ENCODE data around the gene SOAT1. TPM values are rescaled to one million over a fixed set of nuclear protein-coding genes. Genes with fewer than 3 reads are reported as not detected.

SOAT1 gene
- total and polyA plus RNA-seq, 10 of the 15 experiments (the other 5 are each of a cell fraction or from before 2014, with no cell fraction given), result 8.6 to 68.5 (median 22.3) TPM

DNA sequence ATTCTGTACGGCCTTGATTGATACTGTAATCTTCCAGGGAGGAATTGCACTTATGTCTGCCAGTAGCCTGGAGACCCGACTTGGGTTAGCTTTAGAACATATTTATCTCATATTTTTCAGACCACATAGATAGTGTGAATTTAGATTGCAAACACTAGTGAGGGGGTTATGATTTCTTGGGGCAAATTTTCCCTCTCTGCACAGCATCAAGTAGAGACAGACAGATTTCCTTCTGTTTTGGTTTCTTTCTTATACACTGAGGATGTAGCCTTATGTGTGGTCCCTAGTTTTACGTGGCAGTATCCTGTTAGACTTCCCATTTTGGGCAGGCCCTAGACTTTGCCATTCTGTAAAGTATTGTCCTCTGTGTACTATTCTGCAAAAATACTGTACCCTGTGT is 29.0 kb downstream of the SOAT1 start:
- no peaks in the 10 kb centered on the region for H4K20me1 ChIP-seq (ENCODE audit: control insufficient read depth, insufficient read depth)
- POLR2A ChIA-PET, result no interaction called here
- SMC1A ChIA-PET (ENCODE audit: uncharacterized antibody, unreplicated experiment), result no interaction called here
- ATAC-seq (no peak), DNase-seq (ENCODE audit: low read depth, low spot score) (no peak), FAIRE-seq (no peak)
- H3K27ac ChIP-seq (ENCODE audit: control insufficient read depth, insufficient read depth), result no peak overlapping the region
- H3K4me3 ChIP-seq, result no peak overlapping the region
- no peak overlapping the region for H3K9ac ChIP-seq (ENCODE audit: control insufficient read depth, insufficient read depth, low read length)
- in situ Hi-C loops (cut with MboI) (no loop called here), intact Hi-C loops (cut with micrococcal nuclease; ENCODE audit: unreplicated experiment) (no loop called here)
- no peaks in the 10 kb centered on the region; the same call in 2 of the 3 replicates for H3K9me3 ChIP-seq (replicated peaks; ENCODE audit: control insufficient read depth, insufficient read depth, low read length)
- no peak overlapping the region for H3K4me2 ChIP-seq (ENCODE audit: control insufficient read depth, insufficient read depth)
- no peaks in the 10 kb centered on the region for H3K27me3 ChIP-seq (replicated peaks in 1 of 2; ENCODE audit: control insufficient read depth in 2 of 2, insufficient read depth in 2 of 2, low read length in 1 of 2)
- no peak overlapping the region for H2AFZ ChIP-seq (ENCODE audit: control insufficient read depth, low read depth, low read length)
- CTCF ChIA-PET, result no interaction called here
- 71% methylated on average over 3 of the region's 3 CpGs for WGBS (ENCODE audit: insufficient coverage, insufficient replicate concordance, low lambda C conversion rate, missing lambda C conversion rate)
- peaks cover 0 to 5% of the 10 kb centered on the region in 2 experiments; a peak in 2 of 4 replicates for H3K36me3 ChIP-seq (ENCODE audit: control insufficient read depth in 2 of 2, insufficient read depth in 2 of 2, low read length in 1 of 2)
- no peaks in the 10 kb centered on the region; the same call in 1 of the 2 replicates for H3K4me1 ChIP-seq (ENCODE audit: control insufficient read depth, insufficient read depth, low read length)
- RAD21 ChIA-PET (ENCODE audit: unreplicated experiment), result interaction anchor here (1.0 kb wide), 1 partner anchor 21 kb away, joined by 6 read pairs; no protein-coding TSS in a partner anchor
- peaks cover 2% of the 10 kb centered on the region for H3K79me2 ChIP-seq (ENCODE audit: control insufficient read depth, insufficient read depth, low read length)
- BruUV-seq (replicated peaks), result no TSS peak
- TF ChIP-seq CHD4 (IDR thresholded peaks at IDR 0.05), result no peak
- no peak for TF ChIP-seq KAT2A (conservative IDR thresholded peaks at IDR 0.05; ENCODE audit: control insufficient read depth, low read depth, low read length)
- no peak for TF ChIP-seq IKZF2 (IDR thresholded peaks at IDR 0.05)
- TF ChIP-seq NR2C2 (IDR thresholded peaks at IDR 0.05; ENCODE audit: borderline replicate concordance, control insufficient read depth, insufficient read length, low read depth), result no peak
- TF ChIP-seq, protein P1, sequence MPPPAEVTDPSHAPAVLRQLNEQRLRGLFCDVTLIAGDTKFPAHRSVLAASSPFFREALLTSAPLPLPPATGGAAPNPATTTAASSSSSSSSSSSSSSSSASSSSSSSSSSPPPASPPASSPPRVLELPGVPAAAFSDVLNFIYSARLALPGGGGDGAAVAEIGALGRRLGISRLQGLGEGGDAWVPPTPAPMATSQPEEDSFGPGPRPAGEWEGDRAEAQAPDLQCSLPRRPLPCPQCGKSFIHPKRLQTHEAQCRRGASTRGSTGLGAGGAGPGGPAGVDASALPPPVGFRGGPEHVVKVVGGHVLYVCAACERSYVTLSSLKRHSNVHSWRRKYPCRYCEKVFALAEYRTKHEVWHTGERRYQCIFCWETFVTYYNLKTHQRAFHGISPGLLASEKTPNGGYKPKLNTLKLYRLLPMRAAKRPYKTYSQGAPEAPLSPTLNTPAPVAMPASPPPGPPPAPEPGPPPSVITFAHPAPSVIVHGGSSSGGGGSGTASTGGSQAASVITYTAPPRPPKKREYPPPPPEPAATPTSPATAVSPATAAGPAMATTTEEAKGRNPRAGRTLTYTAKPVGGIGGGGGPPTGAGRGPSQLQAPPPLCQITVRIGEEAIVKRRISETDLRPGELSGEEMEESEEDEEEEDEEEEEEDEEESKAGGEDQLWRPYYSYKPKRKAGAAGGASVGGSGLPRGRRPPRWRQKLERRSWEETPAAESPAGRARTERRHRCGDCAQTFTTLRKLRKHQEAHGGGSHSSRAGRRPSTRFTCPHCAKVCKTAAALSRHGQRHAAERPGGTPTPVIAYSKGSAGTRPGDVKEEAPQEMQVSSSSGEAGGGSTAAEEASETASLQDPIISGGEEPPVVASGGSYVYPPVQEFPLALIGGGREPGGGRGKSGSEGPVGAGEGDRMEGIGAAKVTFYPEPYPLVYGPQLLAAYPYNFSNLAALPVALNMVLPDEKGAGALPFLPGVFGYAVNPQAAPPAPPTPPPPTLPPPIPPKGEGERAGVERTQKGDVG (CRISPR knock-in tag; IDR thresholded peaks at IDR 0.05), result no peak
- TF ChIP-seq, protein P2, sequence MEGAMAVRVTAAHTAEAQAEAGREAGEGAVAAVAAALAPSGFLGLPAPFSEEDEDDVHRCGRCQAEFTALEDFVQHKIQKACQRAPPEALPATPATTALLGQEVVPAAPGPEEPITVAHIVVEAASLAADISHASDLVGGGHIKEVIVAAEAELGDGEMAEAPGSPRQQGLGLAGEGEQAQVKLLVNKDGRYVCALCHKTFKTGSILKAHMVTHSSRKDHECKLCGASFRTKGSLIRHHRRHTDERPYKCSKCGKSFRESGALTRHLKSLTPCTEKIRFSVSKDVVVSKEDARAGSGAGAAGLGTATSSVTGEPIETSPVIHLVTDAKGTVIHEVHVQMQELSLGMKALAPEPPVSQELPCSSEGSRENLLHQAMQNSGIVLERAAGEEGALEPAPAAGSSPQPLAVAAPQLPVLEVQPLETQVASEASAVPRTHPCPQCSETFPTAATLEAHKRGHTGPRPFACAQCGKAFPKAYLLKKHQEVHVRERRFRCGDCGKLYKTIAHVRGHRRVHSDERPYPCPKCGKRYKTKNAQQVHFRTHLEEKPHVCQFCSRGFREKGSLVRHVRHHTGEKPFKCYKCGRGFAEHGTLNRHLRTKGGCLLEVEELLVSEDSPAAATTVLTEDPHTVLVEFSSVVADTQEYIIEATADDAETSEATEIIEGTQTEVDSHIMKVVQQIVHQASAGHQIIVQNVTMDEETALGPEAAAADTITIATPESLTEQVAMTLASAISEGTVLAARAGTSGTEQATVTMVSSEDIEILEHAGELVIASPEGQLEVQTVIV (IDR thresholded peaks at IDR 0.05; ENCODE audit: borderline replicate concordance, partially characterized antibody), result no peak
- no peak for TF ChIP-seq MTA3 (IDR thresholded peaks at IDR 0.05; ENCODE audit: borderline replicate concordance, low read length)
- TF ChIP-seq NFYB (IDR thresholded peaks at IDR 0.05; ENCODE audit: insufficient read depth, low read depth, low read length), result no peak
- TF ChIP-seq RAD51 (IDR thresholded peaks at IDR 0.05), result no peak
- TF ChIP-seq NFXL1 (IDR thresholded peaks at IDR 0.05; ENCODE audit: borderline replicate concordance), result no peak
- TF ChIP-seq, protein P3, sequence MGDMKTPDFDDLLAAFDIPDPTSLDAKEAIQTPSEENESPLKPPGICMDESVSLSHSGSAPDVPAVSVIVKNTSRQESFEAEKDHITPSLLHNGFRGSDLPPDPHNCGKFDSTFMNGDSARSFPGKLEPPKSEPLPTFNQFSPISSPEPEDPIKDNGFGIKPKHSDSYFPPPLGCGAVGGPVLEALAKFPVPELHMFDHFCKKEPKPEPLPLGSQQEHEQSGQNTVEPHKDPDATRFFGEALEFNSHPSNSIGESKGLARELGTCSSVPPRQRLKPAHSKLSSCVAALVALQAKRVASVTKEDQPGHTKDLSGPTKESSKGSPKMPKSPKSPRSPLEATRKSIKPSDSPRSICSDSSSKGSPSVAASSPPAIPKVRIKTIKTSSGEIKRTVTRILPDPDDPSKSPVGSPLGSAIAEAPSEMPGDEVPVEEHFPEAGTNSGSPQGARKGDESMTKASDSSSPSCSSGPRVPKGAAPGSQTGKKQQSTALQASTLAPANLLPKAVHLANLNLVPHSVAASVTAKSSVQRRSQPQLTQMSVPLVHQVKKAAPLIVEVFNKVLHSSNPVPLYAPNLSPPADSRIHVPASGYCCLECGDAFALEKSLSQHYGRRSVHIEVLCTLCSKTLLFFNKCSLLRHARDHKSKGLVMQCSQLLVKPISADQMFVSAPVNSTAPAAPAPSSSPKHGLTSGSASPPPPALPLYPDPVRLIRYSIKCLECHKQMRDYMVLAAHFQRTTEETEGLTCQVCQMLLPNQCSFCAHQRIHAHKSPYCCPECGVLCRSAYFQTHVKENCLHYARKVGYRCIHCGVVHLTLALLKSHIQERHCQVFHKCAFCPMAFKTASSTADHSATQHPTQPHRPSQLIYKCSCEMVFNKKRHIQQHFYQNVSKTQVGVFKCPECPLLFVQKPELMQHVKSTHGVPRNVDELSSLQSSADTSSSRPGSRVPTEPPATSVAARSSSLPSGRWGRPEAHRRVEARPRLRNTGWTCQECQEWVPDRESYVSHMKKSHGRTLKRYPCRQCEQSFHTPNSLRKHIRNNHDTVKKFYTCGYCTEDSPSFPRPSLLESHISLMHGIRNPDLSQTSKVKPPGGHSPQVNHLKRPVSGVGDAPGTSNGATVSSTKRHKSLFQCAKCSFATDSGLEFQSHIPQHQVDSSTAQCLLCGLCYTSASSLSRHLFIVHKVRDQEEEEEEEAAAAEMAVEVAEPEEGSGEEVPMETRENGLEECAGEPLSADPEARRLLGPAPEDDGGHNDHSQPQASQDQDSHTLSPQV (IDR thresholded peaks at IDR 0.05), result no peak
- no peak for TF ChIP-seq BRCA1 (IDR thresholded peaks at IDR 0.05; ENCODE audit: low read depth, low read length)
- TF ChIP-seq SUPT20H (IDR thresholded peaks at IDR 0.05; ENCODE audit: borderline replicate concordance, control insufficient read depth, low read depth, low read length), result no peak
- no peak for TF ChIP-seq BHLHE40 (IDR thresholded peaks at IDR 0.05; ENCODE audit: borderline replicate concordance in 1 of 2, low read depth in 2 of 2, low read length in 1 of 2)
- no peak for TF ChIP-seq SPI1 (IDR thresholded peaks at IDR 0.05; ENCODE audit: borderline replicate concordance, insufficient read depth, low read depth, low read length)
